Measurements from ENCODE around the gene INPP5J.

Gene INPP5J

GRCh38 chr22:31125521-31126117, 2.9 kb downstream of the INPP5J start:
- DNase-seq (ENCODE audit: low spot score), result no peak

- DNase-seq (ENCODE audit: low spot score), result no peak
Observed at GRCh38 chr22:31126128-31126868, 3.5 kb downstream of the INPP5J start.

GRCh38 chr22:31126869-31127175, 4.1 kb downstream of the INPP5J start:
- DNase-seq (ENCODE audit: low spot score), result no peak

GRCh38 chr22:31127181-31127772, 4.5 kb downstream of the INPP5J start:
- DNase-seq (ENCODE audit: low spot score), result no peak

GRCh38 chr22:31128156-31128555, 5.4 kb downstream of the INPP5J start:
- no peak for DNase-seq (ENCODE audit: low spot score)

- no peak for DNase-seq (ENCODE audit: low spot score)
Observed at GRCh38 chr22:31130873-31131272, 8.1 kb downstream of the INPP5J start.

- DNase-seq (ENCODE audit: low spot score), result no peak
Observed at GRCh38 chr22:31133911-31134310, 11.1 kb downstream of the INPP5J start.

GRCh38 chr22:31134688-31135087, 11.9 kb downstream of the INPP5J start:
- DNase-seq (ENCODE audit: low spot score), result no peak

GRCh38 chr22:31135706-31136105, 12.9 kb downstream of the INPP5J start:
- DNase-seq (ENCODE audit: low spot score), result no peak

- no peak for DNase-seq (ENCODE audit: low spot score)
Observed at GRCh38 chr22:31136155-31136554, 13.4 kb downstream of the INPP5J start.

- DNase-seq (ENCODE audit: low spot score), result no peak
Observed at GRCh38 chr22:31136711-31137110, 13.9 kb downstream of the INPP5J start.

GRCh38 chr22:31137721-31138120, 15.0 kb downstream of the INPP5J start:
- DNase-seq (ENCODE audit: low spot score), result no peak

GRCh38 chr22:31138126-31138525, 15.4 kb downstream of the INPP5J start:
- DNase-seq (ENCODE audit: low spot score), result no peak

GRCh38 chr22:31139066-31139465, 16.3 kb downstream of the INPP5J start:
- no peak for DNase-seq (ENCODE audit: low spot score)

GRCh38 chr22:31139866-31140716, 17.3 kb downstream of the INPP5J start, which contains the start of gene PLA2G3:
Gene PLA2G3 (minus strand): TSS chr22:31140508. CDS start chr22:31140354, 154 bp downstream.
- no peak for DNase-seq (ENCODE audit: low spot score)

GRCh38 chr22:31140746-31141145, 18.0 kb downstream of the INPP5J start:
- DNase-seq (ENCODE audit: low spot score), result no peak

- no peak for DNase-seq (ENCODE audit: low spot score)
Observed at GRCh38 chr22:31141551-31141950, 18.8 kb downstream of the INPP5J start.

- DNase-seq (ENCODE audit: low spot score), result no peak
Observed at GRCh38 chr22:31142285-31142684, 19.5 kb downstream of the INPP5J start.

GRCh38 chr22:31143038-31143437, 20.3 kb downstream of the INPP5J start:
- no peak for DNase-seq (ENCODE audit: low spot score)

GRCh38 chr22:31143537-31143936, 20.8 kb downstream of the INPP5J start:
- DNase-seq (ENCODE audit: low spot score), result no peak

- no peak for DNase-seq (ENCODE audit: low spot score)
Observed at GRCh38 chr22:31144223-31144622, 21.5 kb downstream of the INPP5J start.

- DNase-seq (ENCODE audit: low spot score), result no peak
Observed at GRCh38 chr22:31148488-31148887, 25.7 kb downstream of the INPP5J start.
